OCI-LY7 (cell line): ENCODE data around the gene OSBPL1A. TPM values are rescaled to one million over a fixed set of nuclear protein-coding genes. Genes with fewer than 3 reads are reported as not detected.

Source experiments
- BruUV-seq: library from RNA; stranded (reverse); fragments of 400-500 nt; replicated peaks from 2 replicates; lab custom pipeline; 2021; lab: Mats Ljungman, UMichigan
- CTCF ChIA-PET: fragments of 300-600 bp; sonication (Branson Sonifier 250); formaldehyde crosslinking; loops from one replicate; lab custom pipeline; 2022; ENCODE audit warnings: antibody characterized with exemption; ENCODE audit not compliant: unreplicated experiment; lab: Charles Lee
- POLR2A ChIA-PET: fragments of 300-600 bp; sonication (Branson Sonifier 250); formaldehyde crosslinking; loops from one replicate; lab custom pipeline; 2022; ENCODE audit warnings: antibody characterized with exemption; lab: Charles Lee
- DNase-seq: peaks from one replicate; pipeline ENCODE4 v3.0.0-alpha.2; 2015; ENCODE audit warnings: low spot score
- H2AFZ ChIP-seq: fragments of 200-600 bp; sonication (generic), shearing (Covaris generic); 2 replicates; pipeline ENCODE4 v1.6.1; 2014; ENCODE audit warnings: mild to moderate bottlenecking, antibody characterized with exemption, low read length, moderate library complexity
- H3K27ac ChIP-seq: fragments of 200-600 bp; sonication (generic); 2 replicates; pipeline ENCODE4 v1.5.1; 2014; ENCODE audit warnings: mixed run types, low read depth, mild to moderate bottlenecking, moderate library complexity, low read length, inconsistent platforms; ENCODE audit not compliant: poor library complexity, severe bottlenecking
- H3K36me3 ChIP-seq: fragments of 200-600 bp; sonication (generic); 2 replicates; pipeline ENCODE4 v1.6.1; 2014; ENCODE audit warnings: mild to moderate bottlenecking, antibody characterized with exemption, low read length, moderate library complexity, mixed read lengths; ENCODE audit not compliant: insufficient read depth
- H3K4me1 ChIP-seq: fragments of 200-600 bp; sonication (generic); 2 replicates; pipeline ENCODE4 v1.5.1; 2014; ENCODE audit warnings: mild to moderate bottlenecking, low read length; ENCODE audit not compliant: insufficient read depth, poor library complexity, severe bottlenecking
- H3K4me2 ChIP-seq: fragments of 200-600 bp; sonication (generic); 2 replicates; pipeline ENCODE4 v1.6.1; 2014; ENCODE audit warnings: mild to moderate bottlenecking, low read length
- H3K4me3 ChIP-seq: fragments of 200-600 bp; sonication (generic); 2 replicates; pipeline ENCODE4 v1.5.1; 2014; ENCODE audit warnings: mild to moderate bottlenecking, low read depth, low read length; ENCODE audit not compliant: poor library complexity, severe bottlenecking
- H3K79me2 ChIP-seq: fragments of 200-600 bp; sonication (generic); 2 replicates; pipeline ENCODE4 v1.6.1; 2016; ENCODE audit warnings: low read depth, mild to moderate bottlenecking, low read length, moderate library complexity, mixed read lengths; ENCODE audit not compliant: insufficient read depth
- H3K9me2 ChIP-seq: fragments of 200-600 bp; sonication (generic); 2 replicates; pipeline ENCODE4 v1.6.1; 2016; ENCODE audit warnings: mild to moderate bottlenecking, low read length, mixed read lengths; ENCODE audit not compliant: insufficient read depth
- H3K9me3 ChIP-seq: fragments of 200-600 bp; sonication (generic); 2 replicates; pipeline ENCODE4 v1.6.1; 2014; ENCODE audit warnings: mild to moderate bottlenecking, mixed run types, low read length, mixed read lengths
- H4K20me1 ChIP-seq: fragments of 200-600 bp; sonication (generic); 2 replicates; pipeline ENCODE4 v1.6.1; 2014; ENCODE audit warnings: mild to moderate bottlenecking, antibody characterized with exemption, low read length, moderate library complexity, mixed read lengths; ENCODE audit not compliant: insufficient read depth
- CTCF ChIP-seq: fragments of 200-600 bp; sonication (generic); conservative IDR thresholded peaks from 2 replicates; pipeline ENCODE4 v1.5.1; 2014; ENCODE audit warnings: mild to moderate bottlenecking, antibody characterized with exemption, low read length, moderate library complexity, mixed read lengths
- EZH2phosphoT487 ChIP-seq: fragments of 200-600 bp; sonication (generic); IDR thresholded peaks from 2 replicates; pipeline ENCODE4 v1.6.1; 2018; ENCODE audit warnings: low read depth, borderline replicate concordance, mild to moderate bottlenecking, mixed run types, antibody characterized with exemption, low read length, moderate library complexity, mixed read lengths
- intact Hi-C: fragments of 100-400 bp; cut with micrococcal nuclease; formaldehyde crosslinking; loops from one replicate; pipeline ENCODE4 v1.10.0; 2022; ENCODE audit not compliant: unreplicated experiment
- microRNA-seq: library from miRNA; unstranded; fragments of <30 nt; microRNA quantifications from one replicate; pipeline ENCODE4 v1.2.0, GENCODE V29; 2022; ENCODE audit warnings: borderline replicate concordance
- small RNA-seq: library from RNA; depleted of rRNA; stranded (forward); fragments of <200 nt; gene quantifications from one replicate; pipeline ENCODE3, GENCODE V24; 2014
- total RNA-seq, 2 experiments: library from RNA; depleted of rRNA in 1 of 2; stranded (reverse); fragments of >200 nt in 1 of 2; shearing (Covaris generic) in 1 of 2; gene quantifications; 2 replicates each; pipeline ENCODE4 v1.2.3, GENCODE V29; 2014 to 2022

OSBPL1A gene
- total RNA-seq, 2 experiments from 2014 or later: 0.06 to 0.59 TPM

- no peak for TF ChIP-seq CTCF
- TF ChIP-seq EZH2phosphoT487: no peak
- no peaks in the 10 kb centered on the region for H3K79me2 ChIP-seq
- DNase-seq: no peak
- intact Hi-C loops: no loop called here
- no peaks in the 10 kb centered on the region for H3K9me3 ChIP-seq
- ChIA-PET POLR2A (no interaction called here), CTCF (no interaction called here)
- no peaks in the 10 kb centered on the region for H3K9me2 ChIP-seq
- peaks cover 10% of the 10 kb centered on the region; the same call in 1 of the 2 replicates for H3K36me3 ChIP-seq
- H3K4me1 ChIP-seq: peaks cover 5% of the 10 kb centered on the region
- H4K20me1 ChIP-seq: no peaks in the 10 kb centered on the region
- H2AFZ ChIP-seq: no peak overlapping the region
- no peak overlapping the region for H3K4me2 ChIP-seq
- no TSS peak for BruUV-seq
- H3K4me3 ChIP-seq: no peak overlapping the region
- no peak overlapping the region for H3K27ac ChIP-seq
Measured at GRCh38 chr18:24112464-24112863, 285.2 kb downstream of the OSBPL1A start.

Small RNAs within 50 kb of the gene (microRNA-seq; reads per million reads assigned to microRNA genes)
- not detected for gene MIR320C2

Small RNAs within 50 kb of the gene (small RNA-seq; reads per million reads assigned to genes)
- gene MIR320C2 (not detected), gene RF00017 (not detected), gene RF00019 (not detected), gene RNA5SP452 (5.2 reads per million, percentile 91 among the genes with 10 or more reads in this experiment), gene RNU5A-6P (10.3 reads per million, percentile 95 among the genes with 10 or more reads in this experiment), gene RNU6-435P (not detected)

Other genes with a start within 250 kb of the OSBPL1A start
- gene IMPACT, start 28.8 kb upstream of the OSBPL1A start, total RNA-seq (2014; rRNA removed; shearing (Covaris generic)): not detected in 2 replicates
- not detected in 2 replicates for gene IMPACT, start 28.8 kb upstream of the OSBPL1A start, total RNA-seq (2022)
- gene HRH4, start 62.8 kb upstream of the OSBPL1A start, total RNA-seq (2014; rRNA removed; shearing (Covaris generic)): not detected in 2 replicates
- not detected in 2 replicates for gene HRH4, start 62.8 kb upstream of the OSBPL1A start, total RNA-seq (2022)